Measurements from ENCODE around the gene UBE4A.

DNA sequence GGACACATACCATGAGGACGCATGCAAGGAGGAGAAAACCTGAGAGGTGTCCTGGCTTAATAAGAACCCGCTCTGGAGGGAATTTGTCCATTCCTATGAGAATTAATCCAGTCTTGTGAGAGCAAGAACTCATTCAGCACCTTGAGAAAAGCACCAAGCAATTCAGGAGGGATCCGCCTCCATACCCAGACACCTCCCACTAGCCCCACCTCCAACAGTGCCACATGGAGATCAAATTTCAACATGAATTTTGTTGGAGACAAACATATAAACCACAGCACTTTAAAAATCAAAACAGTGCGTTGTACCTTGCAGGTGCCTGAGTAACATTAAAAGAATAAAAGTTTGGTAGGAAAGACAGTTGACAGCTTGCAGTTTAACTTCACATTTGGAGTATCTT is 11.4 kb downstream of the UBE4A start:
- TF ChIP-seq CTCF (IDR thresholded peaks at IDR 0.05) (no peak), SIN3A (IDR thresholded peaks at IDR 0.05; ENCODE audit: borderline replicate concordance, insufficient read depth, low read depth, low read length) (no peak)
- TF ChIP-seq, protein P1, sequence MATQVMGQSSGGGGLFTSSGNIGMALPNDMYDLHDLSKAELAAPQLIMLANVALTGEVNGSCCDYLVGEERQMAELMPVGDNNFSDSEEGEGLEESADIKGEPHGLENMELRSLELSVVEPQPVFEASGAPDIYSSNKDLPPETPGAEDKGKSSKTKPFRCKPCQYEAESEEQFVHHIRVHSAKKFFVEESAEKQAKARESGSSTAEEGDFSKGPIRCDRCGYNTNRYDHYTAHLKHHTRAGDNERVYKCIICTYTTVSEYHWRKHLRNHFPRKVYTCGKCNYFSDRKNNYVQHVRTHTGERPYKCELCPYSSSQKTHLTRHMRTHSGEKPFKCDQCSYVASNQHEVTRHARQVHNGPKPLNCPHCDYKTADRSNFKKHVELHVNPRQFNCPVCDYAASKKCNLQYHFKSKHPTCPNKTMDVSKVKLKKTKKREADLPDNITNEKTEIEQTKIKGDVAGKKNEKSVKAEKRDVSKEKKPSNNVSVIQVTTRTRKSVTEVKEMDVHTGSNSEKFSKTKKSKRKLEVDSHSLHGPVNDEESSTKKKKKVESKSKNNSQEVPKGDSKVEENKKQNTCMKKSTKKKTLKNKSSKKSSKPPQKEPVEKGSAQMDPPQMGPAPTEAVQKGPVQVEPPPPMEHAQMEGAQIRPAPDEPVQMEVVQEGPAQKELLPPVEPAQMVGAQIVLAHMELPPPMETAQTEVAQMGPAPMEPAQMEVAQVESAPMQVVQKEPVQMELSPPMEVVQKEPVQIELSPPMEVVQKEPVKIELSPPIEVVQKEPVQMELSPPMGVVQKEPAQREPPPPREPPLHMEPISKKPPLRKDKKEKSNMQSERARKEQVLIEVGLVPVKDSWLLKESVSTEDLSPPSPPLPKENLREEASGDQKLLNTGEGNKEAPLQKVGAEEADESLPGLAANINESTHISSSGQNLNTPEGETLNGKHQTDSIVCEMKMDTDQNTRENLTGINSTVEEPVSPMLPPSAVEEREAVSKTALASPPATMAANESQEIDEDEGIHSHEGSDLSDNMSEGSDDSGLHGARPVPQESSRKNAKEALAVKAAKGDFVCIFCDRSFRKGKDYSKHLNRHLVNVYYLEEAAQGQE (IDR thresholded peaks at IDR 0.05; ENCODE audit: insufficient read depth in 1 of 2, low read depth in 2 of 2, low read length in 1 of 2) = no peak

Measured in Panc1 (cell line).